IMR-90 (cell line): ENCODE data around the gene IGF2R. TPM values are rescaled to one million over a fixed set of nuclear protein-coding genes. Genes with fewer than 3 reads are reported as not detected.

Experiments used
- ATAC-seq: fragments of 200-7000 bp; cut with Tn5 transposase; 2 replicates; pipeline ENCODE4 v1.9.1; 2020; ENCODE audit warnings: low read depth, mild to moderate bottlenecking, moderate library complexity
- BruUV-seq: library from RNA; stranded (reverse); fragments of 400-500 nt; replicated peaks from 2 replicates; lab custom pipeline; 2021; lab: Mats Ljungman, UMichigan
- CTCF ChIA-PET: fragments of 300-600 bp; formaldehyde crosslinking; extraction: SDS; loops from one replicate; lab custom pipeline; 2021; ENCODE audit warnings: antibody characterized with exemption; lab: Yijun Ruan, JAX
- POLR2A ChIA-PET: fragments of 300-600 bp; sonication (Branson Sonifier 250); formaldehyde crosslinking; loops from one replicate; lab custom pipeline; 2022; ENCODE audit warnings: antibody characterized with exemption; ENCODE audit not compliant: unreplicated experiment; lab: Charles Lee
- DNase-seq: peaks from one replicate; pipeline ENCODE4 v3.0.0; 2013
- H2AFZ ChIP-seq: replicated peaks from 2 replicates; pipeline ENCODE3; 2013; ENCODE audit warnings: low read length, mild to moderate bottlenecking; ENCODE audit not compliant: poor library complexity
- H2AK5ac ChIP-seq: 2 replicates; pipeline ENCODE4 v1.6.1; 2013; ENCODE audit warnings: low read depth, low read length, inconsistent platforms
- H2AK9ac ChIP-seq: replicated peaks from 2 replicates; pipeline ENCODE3; 2013; ENCODE audit warnings: mild to moderate bottlenecking, low read depth, low read length, moderate library complexity; ENCODE audit not compliant: poor library complexity
- H2BK120ac ChIP-seq: 2 replicates; pipeline ENCODE4 v1.6.1; 2013; ENCODE audit warnings: low read depth, low read length, inconsistent platforms
- H2BK15ac ChIP-seq: 3 replicates; pipeline ENCODE4 v1.6.1; 2013; ENCODE audit warnings: low read depth, low read length, inconsistent platforms
- H2BK20ac ChIP-seq: 2 replicates; pipeline ENCODE4 v1.6.1; 2013; ENCODE audit warnings: low read depth, mild to moderate bottlenecking, inconsistent platforms, low read length, moderate library complexity
- H2BK5ac ChIP-seq: 2 replicates; pipeline ENCODE4 v1.6.1; 2013; ENCODE audit warnings: mild to moderate bottlenecking, low read depth, low read length, inconsistent platforms; ENCODE audit not compliant: poor library complexity, severe bottlenecking
- H3K14ac ChIP-seq: replicated peaks from 2 replicates; pipeline ENCODE4 v1.6.1; 2013; ENCODE audit warnings: low read depth, low read length, inconsistent platforms
- H3K18ac ChIP-seq: 2 replicates; pipeline ENCODE4 v1.6.1; 2013; ENCODE audit warnings: low read depth, low read length, control low read depth
- H3K23ac ChIP-seq: 2 replicates; pipeline ENCODE4 v1.6.1; 2013; ENCODE audit warnings: low read depth, low read length, inconsistent platforms
- H3K27ac ChIP-seq: 2 replicates; pipeline ENCODE4 v1.5.1; 2013; ENCODE audit warnings: mild to moderate bottlenecking, control low read depth, low read length; ENCODE audit not compliant: insufficient read depth
- H3K27me3 ChIP-seq: 2 replicates; pipeline ENCODE4 v1.6.1; 2013; ENCODE audit warnings: low read length; ENCODE audit not compliant: control insufficient read depth, insufficient read depth
- H3K36me3 ChIP-seq: 2 replicates; pipeline ENCODE4 v1.6.1; 2013; ENCODE audit warnings: low read length, mixed read lengths; ENCODE audit not compliant: control insufficient read depth, insufficient read depth
- H3K4ac ChIP-seq: 2 replicates; pipeline ENCODE4 v1.6.1; 2013; ENCODE audit warnings: low read depth, low read length, inconsistent platforms
- H3K4me1 ChIP-seq: 2 replicates; pipeline ENCODE4 v1.6.1; 2013; ENCODE audit warnings: low read length, mixed read lengths; ENCODE audit not compliant: control insufficient read depth, insufficient read depth
- H3K4me2 ChIP-seq: 2 replicates; pipeline ENCODE4 v1.6.1; 2013; ENCODE audit warnings: low read depth, mild to moderate bottlenecking, control low read depth, low read length, moderate library complexity
- H3K4me3 ChIP-seq: 2 replicates; pipeline ENCODE4 v1.5.1; 2013; ENCODE audit warnings: low read depth, mild to moderate bottlenecking, control low read depth, low read length, moderate library complexity; ENCODE audit not compliant: insufficient read depth
- H3K56ac ChIP-seq: 2 replicates; pipeline ENCODE4 v1.6.1; 2013; ENCODE audit warnings: low read length, inconsistent platforms; ENCODE audit not compliant: insufficient read depth; ENCODE audit errors: extremely low read depth
- H3K79me1 ChIP-seq, 2 experiments: 2 replicates each; pipeline ENCODE4 v1.6.1; 2013; ENCODE audit warnings: low read length in 2 of 2, inconsistent platforms in 1 of 2, low read depth in 1 of 2
- H3K9ac ChIP-seq: 2 replicates; pipeline ENCODE4 v1.6.1; 2013; ENCODE audit warnings: low read depth, low read length, control low read depth
- H3K9me1 ChIP-seq: 2 replicates; pipeline ENCODE4 v1.6.1; 2013; ENCODE audit warnings: low read length, inconsistent platforms; ENCODE audit not compliant: insufficient read depth
- H3K9me3 ChIP-seq: 2 replicates; pipeline ENCODE4 v1.6.1; 2013; ENCODE audit warnings: low read length; ENCODE audit not compliant: control insufficient read depth, insufficient read depth
- H4K20me1 ChIP-seq: 2 replicates; pipeline ENCODE4 v1.6.1; 2013; ENCODE audit warnings: low read length, inconsistent platforms; ENCODE audit not compliant: insufficient read depth
- H4K5ac ChIP-seq: 2 replicates; pipeline ENCODE4 v1.6.1; 2013; ENCODE audit warnings: mild to moderate bottlenecking, low read depth, low read length, control low read depth
- H4K8ac ChIP-seq, 2 experiments: 2 replicates each; pipeline ENCODE4 v1.6.1; 2013; ENCODE audit warnings: low read depth in 2 of 2, low read length in 2 of 2, control low read depth in 1 of 2, inconsistent platforms in 1 of 2
- H4K91ac ChIP-seq: 2 replicates; pipeline ENCODE4 v1.6.1; 2013; ENCODE audit warnings: low read depth, low read length, inconsistent platforms; ENCODE audit not compliant: insufficient read depth
- FOS ChIP-seq: fragments of 150-350 bp; IDR thresholded peaks from 2 replicates; pipeline ENCODE4 v1.6.1; 2016; ENCODE audit warnings: low read depth, low read length
- RFX5 ChIP-seq: IDR thresholded peaks from 2 replicates; pipeline ENCODE4 v1.8.0; 2012; ENCODE audit warnings: low read depth, mild to moderate bottlenecking, low read length, moderate library complexity
- USF2 ChIP-seq: fragments of 150-350 bp; IDR thresholded peaks from 2 replicates; pipeline ENCODE4 v1.6.1; 2017; ENCODE audit warnings: mild to moderate bottlenecking, antibody characterized with exemption, low read length, low read depth
- WGBS, 2 experiments: methylation state at CpG; one replicate each; pipeline versions ENCODE4 v1.1.5 to v1.1.7; 2013; ENCODE audit warnings: missing lambda C conversion rate in 2 of 2; ENCODE audit not compliant: insufficient read length in 1 of 2; ENCODE audit errors: extremely low coverage in 2 of 2; 5-methylcytosine and 5-hydroxymethylcytosine counted together
- dilution Hi-C: fragments of 300-500 bp; cut with HindIII; formaldehyde crosslinking; loops from one replicate; pipeline ENCODE4 v1.14.3; 2018; ENCODE audit warnings: low sequenced_read_pairs; ENCODE audit not compliant: unreplicated experiment
- in situ Hi-C: fragments of 300-500 bp; cut with MboI; formaldehyde crosslinking; loops from 3 replicates; pipeline ENCODE4 v1.14.3; 2019; ENCODE audit warnings: low sequenced_read_pairs, inconsistent platforms, mixed read lengths
- intact Hi-C: fragments of 100-400 bp; cut with micrococcal nuclease; formaldehyde crosslinking; loops from 2 replicates; pipeline ENCODE4 v1.10.0; 2022
- polyA plus RNA-seq, 3 experiments: library from polyadenylated mRNA; depleted of rRNA; stranded (reverse); fragments of >200 nt; gene quantifications; 2 replicates each; pipeline ENCODE4 v1.2.3, GENCODE V29; 2012; ENCODE audit warnings: low replicate concordance in 1 of 3
- total RNA-seq: library from RNA; depleted of rRNA; stranded (reverse); fragments of >200 nt; gene quantifications from 2 replicates; pipeline ENCODE4 v1.2.3, GENCODE V29; 2012

The IGF2R gene
- total and polyA plus RNA-seq, 2 of the 4 experiments (the other 2 are of a cell fraction): 33.2 to 41.4 TPM

GRCh38 chr6:160022793-160023192 lies 53.9 kb downstream of the IGF2R start:
- no peak for DNase-seq
- Histone ChIP-seq H3K27ac (no peak overlapping the region), H2AFZ (no peak overlapping the region), H2BK120ac (no peak overlapping the region), H2BK20ac (no peak overlapping the region), H2AK9ac (no peak overlapping the region), H4K20me1 (peaks cover 4% of the 10 kb centered on the region; the same call in 1 of the 2 replicates), H3K23ac (no peak overlapping the region), H3K4me2 (no peak overlapping the region), H2BK15ac (no peak overlapping the region), H3K36me3 (peaks cover 23% of the 10 kb centered on the region), H3K4me1 (no peaks in the 10 kb centered on the region), H3K9me1 (peaks cover 13% of the 10 kb centered on the region; the same call in 1 of the 2 replicates), H4K8ac (no peak overlapping the region), H3K4ac (no peak overlapping the region), H3K4me3 (no peak overlapping the region), H3K9me3 (no peaks in the 10 kb centered on the region), H3K9ac (no peak overlapping the region), H3K27me3 (no peaks in the 10 kb centered on the region), H2BK5ac (no peak overlapping the region), H3K79me1 (peaks cover 14 to 25% of the 10 kb centered on the region in 2 experiments; a peak in 3 of 4 replicates), H4K91ac (no peak overlapping the region), H3K56ac (no peak overlapping the region), H2AK5ac (no peak overlapping the region), H4K5ac (no peak overlapping the region), H3K18ac (no peak overlapping the region), H3K14ac (no peak overlapping the region)
- BruUV-seq: no TSS peak
- CTCF ChIA-PET: no interaction called here
- intact Hi-C loops (no loop called here), dilution Hi-C loops (no loop called here), in situ Hi-C loops (no loop called here)
- TF ChIP-seq FOS (no peak), USF2 (no peak), RFX5 (no peak)
- POLR2A ChIA-PET: no interaction called here
- WGBS, 2 experiments: 97% methylated on average over 3 of the region's 3 CpGs; no CpG with 5 or more reads in 1 of the 2 experiments
- no peak for ATAC-seq
